ENCODE results near the gene ZFYVE19.
A peak's percentile ranks its signal among the peaks of the same experiment; 100 is the strongest.

ZFYVE19 gene

DNA sequence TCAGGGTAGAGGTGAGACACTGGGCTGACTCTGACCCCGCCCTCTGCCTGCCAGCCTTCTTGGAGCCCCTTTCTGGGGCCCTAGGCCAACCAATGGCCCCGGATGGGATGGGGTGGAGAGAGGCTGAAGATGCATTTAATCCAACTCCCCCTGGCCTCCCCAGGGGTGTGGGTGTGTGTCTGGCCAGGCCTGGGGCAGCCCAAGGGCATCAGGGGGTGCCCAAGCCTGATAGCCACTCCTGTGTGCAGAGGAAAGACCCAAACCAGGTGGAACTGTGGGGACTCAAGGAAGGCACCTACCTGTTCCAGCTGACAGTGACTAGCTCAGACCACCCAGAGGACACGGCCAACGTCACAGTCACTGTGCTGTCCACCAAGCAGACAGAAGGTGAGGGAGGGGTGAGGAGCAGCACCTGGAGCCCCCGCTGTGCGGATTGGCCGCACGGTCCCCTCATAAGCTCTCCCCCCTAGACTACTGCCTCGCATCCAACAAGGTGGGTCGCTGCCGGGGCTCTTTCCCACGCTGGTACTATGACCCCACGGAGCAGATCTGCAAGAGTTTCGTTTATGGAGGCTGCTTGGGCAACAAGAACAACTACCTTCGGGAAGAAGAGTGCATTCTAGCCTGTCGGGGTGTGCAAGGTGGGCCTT lies 46.5 kb downstream of the ZFYVE19 start:
- H3K4me3 ChIP-seq (replicated peaks; ENCODE audit: low read depth, low read length) = no peak overlapping the region
- TF ChIP-seq, protein P1, sequence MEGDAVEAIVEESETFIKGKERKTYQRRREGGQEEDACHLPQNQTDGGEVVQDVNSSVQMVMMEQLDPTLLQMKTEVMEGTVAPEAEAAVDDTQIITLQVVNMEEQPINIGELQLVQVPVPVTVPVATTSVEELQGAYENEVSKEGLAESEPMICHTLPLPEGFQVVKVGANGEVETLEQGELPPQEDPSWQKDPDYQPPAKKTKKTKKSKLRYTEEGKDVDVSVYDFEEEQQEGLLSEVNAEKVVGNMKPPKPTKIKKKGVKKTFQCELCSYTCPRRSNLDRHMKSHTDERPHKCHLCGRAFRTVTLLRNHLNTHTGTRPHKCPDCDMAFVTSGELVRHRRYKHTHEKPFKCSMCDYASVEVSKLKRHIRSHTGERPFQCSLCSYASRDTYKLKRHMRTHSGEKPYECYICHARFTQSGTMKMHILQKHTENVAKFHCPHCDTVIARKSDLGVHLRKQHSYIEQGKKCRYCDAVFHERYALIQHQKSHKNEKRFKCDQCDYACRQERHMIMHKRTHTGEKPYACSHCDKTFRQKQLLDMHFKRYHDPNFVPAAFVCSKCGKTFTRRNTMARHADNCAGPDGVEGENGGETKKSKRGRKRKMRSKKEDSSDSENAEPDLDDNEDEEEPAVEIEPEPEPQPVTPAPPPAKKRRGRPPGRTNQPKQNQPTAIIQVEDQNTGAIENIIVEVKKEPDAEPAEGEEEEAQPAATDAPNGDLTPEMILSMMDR (IDR thresholded peaks at IDR 0.05; ENCODE audit: low read depth, low read length, missing control alignments) = no peak
- DNase-seq (ENCODE audit: extremely low read depth, low read depth) = no peak

DNA sequence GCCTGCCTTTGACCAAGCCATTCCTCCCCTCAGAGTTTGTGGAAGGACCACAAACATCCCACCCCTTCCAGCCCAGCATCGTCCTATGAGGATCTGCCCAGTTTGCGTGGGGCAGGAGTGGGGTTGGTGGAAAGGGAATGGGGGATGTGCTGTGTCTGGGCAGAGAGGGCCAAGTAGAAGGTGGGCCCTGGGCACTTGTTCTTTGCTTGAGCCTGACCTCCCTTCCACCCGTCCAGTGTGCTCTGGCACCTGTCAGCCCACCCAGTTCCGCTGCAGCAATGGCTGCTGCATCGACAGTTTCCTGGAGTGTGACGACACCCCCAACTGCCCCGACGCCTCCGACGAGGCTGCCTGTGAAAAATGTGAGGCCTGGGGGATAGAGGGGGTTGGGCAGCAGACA lies 47.3 kb downstream of the ZFYVE19 start:
- TF ChIP-seq, protein P1 (IDR thresholded peaks at IDR 0.05; ENCODE audit: low read depth, low read length, missing control alignments) = no peak
- H3K4me3 ChIP-seq (replicated peaks; ENCODE audit: low read depth, low read length) = no peak overlapping the region
- DNase-seq (ENCODE audit: extremely low read depth, low read depth) = no peak

DNA sequence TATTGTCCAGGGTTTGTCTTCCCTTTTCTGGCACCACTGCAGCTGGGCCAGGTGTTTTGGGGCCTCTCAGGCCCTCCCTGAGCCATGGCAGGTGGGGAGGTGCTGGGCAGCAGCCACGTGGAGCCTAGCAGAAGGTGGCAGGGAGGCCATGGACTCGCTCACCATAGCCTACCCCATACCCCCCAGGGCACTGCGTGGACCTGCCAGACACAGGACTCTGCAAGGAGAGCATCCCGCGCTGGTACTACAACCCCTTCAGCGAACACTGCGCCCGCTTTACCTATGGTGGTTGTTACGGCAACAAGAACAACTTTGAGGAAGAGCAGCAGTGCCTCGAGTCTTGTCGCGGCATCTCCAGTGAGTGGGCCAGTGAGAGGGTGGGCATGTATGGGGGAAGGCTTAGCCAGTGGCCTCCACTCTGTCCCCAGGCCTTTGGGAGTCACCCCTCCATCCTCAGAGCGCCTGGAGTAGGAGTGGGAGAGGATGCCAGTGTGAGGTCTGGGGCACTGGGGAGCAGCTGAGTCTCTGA lies 48.9 kb downstream of the ZFYVE19 start:
- TF ChIP-seq, protein P1 (IDR thresholded peaks at IDR 0.05; ENCODE audit: low read depth, low read length, missing control alignments) = no peak
- DNase-seq (ENCODE audit: extremely low read depth, low read depth) = no peak
- H3K4me3 ChIP-seq (replicated peaks; ENCODE audit: low read depth, low read length) = no peak overlapping the region

DNA sequence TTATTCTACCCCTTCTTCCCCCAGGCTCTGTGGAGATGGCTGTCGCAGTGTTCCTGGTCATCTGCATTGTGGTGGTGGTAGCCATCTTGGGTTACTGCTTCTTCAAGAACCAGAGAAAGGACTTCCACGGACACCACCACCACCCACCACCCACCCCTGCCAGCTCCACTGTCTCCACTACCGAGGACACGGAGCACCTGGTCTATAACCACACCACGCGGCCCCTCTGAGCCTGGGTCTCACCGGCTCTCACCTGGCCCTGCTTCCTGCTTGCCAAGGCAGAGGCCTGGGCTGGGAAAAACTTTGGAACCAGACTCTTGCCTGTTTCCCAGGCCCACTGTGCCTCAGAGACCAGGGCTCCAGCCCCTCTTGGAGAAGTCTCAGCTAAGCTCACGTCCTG lies 49.9 kb downstream of the ZFYVE19 start:
- DNase-seq (ENCODE audit: extremely low read depth, low read depth) = no peak
- TF ChIP-seq, protein P1 (IDR thresholded peaks at IDR 0.05; ENCODE audit: low read depth, low read length, missing control alignments) = no peak
- H3K4me3 ChIP-seq (replicated peaks; ENCODE audit: low read depth, low read length) = no peak overlapping the region

DNA sequence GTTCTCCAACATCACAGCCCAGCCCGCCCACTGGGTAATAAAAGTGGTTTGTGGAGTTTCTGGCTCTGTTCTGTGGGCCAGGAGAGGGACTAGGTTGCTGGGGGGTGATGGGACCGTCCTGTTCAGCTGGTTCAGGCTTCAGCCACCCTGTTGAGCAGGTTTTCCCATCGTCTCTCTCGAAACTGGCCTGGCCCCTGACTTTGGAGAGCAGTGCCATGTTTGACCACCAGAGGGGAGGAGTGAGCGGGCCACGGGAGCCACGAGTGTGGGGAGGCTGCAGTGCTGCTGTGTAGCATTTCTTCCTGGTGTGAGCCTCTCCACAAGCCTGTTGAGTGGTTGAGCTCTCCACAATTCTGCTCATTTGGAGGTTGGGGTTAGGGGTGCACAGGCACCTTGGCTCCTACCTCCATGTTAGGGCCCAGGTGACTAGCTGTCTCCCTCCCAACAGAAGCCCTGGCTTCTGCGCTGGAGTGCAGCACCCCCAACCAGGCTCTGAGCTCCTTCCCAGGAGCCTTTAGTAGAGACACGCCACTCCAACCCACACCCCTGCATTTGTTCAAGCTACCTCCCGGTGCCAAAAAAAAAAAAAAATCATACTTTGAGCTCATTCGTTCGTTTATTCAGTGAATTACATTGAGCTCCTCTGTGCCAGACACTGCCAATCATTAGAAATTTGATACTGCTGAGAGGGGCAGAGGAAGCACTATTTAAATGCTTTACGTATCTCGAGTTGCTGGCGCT lies 50.9 kb downstream of the ZFYVE19 start:
- no peak overlapping the region for H3K4me3 ChIP-seq (replicated peaks; ENCODE audit: low read depth, low read length)
- TF ChIP-seq, protein P1 (IDR thresholded peaks at IDR 0.05; ENCODE audit: low read depth, low read length, missing control alignments) = peak; percentile 99
- peak; percentile 43 for DNase-seq (ENCODE audit: extremely low read depth, low read depth)

DNA sequence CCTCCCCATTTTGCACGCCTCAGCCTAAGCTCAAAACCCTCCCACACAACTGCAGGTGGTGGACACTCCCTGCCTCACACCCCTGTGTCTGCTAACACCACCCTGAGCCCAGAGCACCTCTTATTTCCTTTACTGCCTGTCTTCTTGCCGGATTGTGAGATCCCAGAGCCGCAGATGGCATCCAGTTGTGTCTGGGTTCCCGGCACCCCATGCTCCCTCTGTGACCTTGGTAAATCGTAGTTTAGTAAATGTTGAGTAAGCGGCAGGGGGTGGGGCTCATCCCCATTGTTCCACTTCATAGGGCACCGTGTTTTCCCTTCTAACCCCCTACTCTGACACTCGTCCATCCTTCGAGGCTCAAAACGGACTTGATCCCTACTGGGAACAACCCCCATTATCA lies 51.8 kb downstream of the ZFYVE19 start:
- TF ChIP-seq, protein P1 (IDR thresholded peaks at IDR 0.05; ENCODE audit: low read depth, low read length, missing control alignments) = no peak
- no peak overlapping the region for H3K4me3 ChIP-seq (replicated peaks; ENCODE audit: low read depth, low read length)
- no peak for DNase-seq (ENCODE audit: extremely low read depth, low read depth)

All from HFF-Myc (cell line).